Measurements from ENCODE around the gene CTNNA3. TPM values are rescaled to one million over a fixed set of nuclear protein-coding genes. Genes with fewer than 3 reads are reported as not detected.

The CTNNA3 gene
- total RNA-seq, 1 experiment from 2014 or later: 0.32 TPM

DNA sequence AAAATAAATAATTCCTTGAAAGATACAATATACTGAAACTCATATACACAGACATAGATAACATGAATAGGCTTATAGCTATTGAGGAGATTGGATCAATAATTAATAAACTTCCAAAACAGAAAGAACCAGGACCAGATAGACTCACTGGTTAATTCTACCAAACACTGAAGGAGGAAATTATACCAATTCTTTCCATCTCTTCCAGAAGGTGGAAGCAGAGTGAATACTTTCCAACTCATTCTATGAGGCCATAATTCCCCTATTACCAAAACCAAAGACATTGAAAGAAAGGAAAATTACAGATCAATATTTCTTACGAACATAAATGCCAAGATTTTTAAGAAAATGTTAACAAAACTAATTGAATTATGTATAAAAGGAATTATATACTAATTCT lies 1394.9 kb downstream of the CTNNA3 start:
- BruUV-seq (replicated peaks): no TSS peak
- RAD21 ChIA-PET (ENCODE audit: low non-redundant PET in 1 of 2, low total read pairs in 2 of 2, uncharacterized antibody in 2 of 2, unreplicated experiment in 2 of 2): no interaction called here
- no peaks in the 10 kb centered on the region for H3K4me1 ChIP-seq (ENCODE audit: control insufficient read depth in 1 of 2, insufficient read depth in 2 of 2, low read length in 2 of 2)
- no peaks in the 10 kb centered on the region for H3K36me3 ChIP-seq (ENCODE audit: control insufficient read depth in 1 of 2, insufficient read depth in 2 of 2, low read length in 2 of 2)
- no peak overlapping the region for H2AFZ ChIP-seq (ENCODE audit: low read depth, low read length, poor library complexity, severe bottlenecking)
- POLR2A ChIA-PET: no interaction called here
- H3K9me3 ChIP-seq (ENCODE audit: control insufficient read depth in 1 of 2, insufficient read depth in 1 of 2, low read depth in 1 of 2, low read length in 2 of 2): no peaks in the 10 kb centered on the region
- H3K79me2 ChIP-seq (ENCODE audit: insufficient read depth, low read length): no peaks in the 10 kb centered on the region
- DNase-seq (ENCODE audit: low read depth, low spot score) (no peak), ATAC-seq (no peak)
- H3K27me3 ChIP-seq (ENCODE audit: insufficient read depth, low read length): no peaks in the 10 kb centered on the region
- no peak overlapping the region for H3K9ac ChIP-seq (ENCODE audit: low read length)
- intact Hi-C loops (cut with micrococcal nuclease): no loop called here
- H4K20me1 ChIP-seq (ENCODE audit: insufficient read depth): no peaks in the 10 kb centered on the region
- no peaks in the 10 kb centered on the region for H3K9me2 ChIP-seq (ENCODE audit: insufficient read depth)
- no peak overlapping the region for H3K4me2 ChIP-seq (ENCODE audit: low read length)
- no peak overlapping the region for H3K27ac ChIP-seq (ENCODE audit: low read depth, low read length)
- TF ChIP-seq RAD21 (IDR thresholded peaks at IDR 0.05; ENCODE audit: low read depth) (peak; percentile 15; the same call in 1 of the 2 replicates), SIN3A (IDR thresholded peaks at IDR 0.05; ENCODE audit: low read depth) (no peak)
- CTCF ChIA-PET: no interaction called here
- no peak overlapping the region for H3K4me3 ChIP-seq (replicated peaks in 1 of 2; ENCODE audit: low read depth in 1 of 2, low read length in 2 of 2)

GRCh38 chr10:66295602-66296001 lies 1400.4 kb downstream of the CTNNA3 start:
- TF ChIP-seq EZH2 (IDR thresholded peaks at IDR 0.05) (no peak), SRF (IDR thresholded peaks at IDR 0.05; ENCODE audit: low read depth) (no peak), ZFX (IDR thresholded peaks at IDR 0.05) (no peak), ZNF274 (IDR thresholded peaks at IDR 0.05; ENCODE audit: low read depth, low read length) (no peak), ZBTB33 (IDR thresholded peaks at IDR 0.05; ENCODE audit: extremely low read depth, insufficient replicate concordance, low read length) (no peak), EGR1 (IDR thresholded peaks at IDR 0.05; ENCODE audit: low read depth) (no peak), POLR2AphosphoS5 (IDR thresholded peaks at IDR 0.05; ENCODE audit: low read depth, low read length) (no peak), MAX (IDR thresholded peaks at IDR 0.05) (no peak), POLR2A (IDR thresholded peaks at IDR 0.05; ENCODE audit: borderline replicate concordance, extremely low read depth, insufficient read depth, insufficient read length) (no peak), SIN3A (IDR thresholded peaks at IDR 0.05; ENCODE audit: low read depth) (no peak), TCF7L2 (IDR thresholded peaks at IDR 0.05; ENCODE audit: borderline replicate concordance, extremely low read depth, insufficient read depth, insufficient read length) (no peak)
- no peak overlapping the region for H3K4me3 ChIP-seq (replicated peaks in 1 of 2; ENCODE audit: low read depth in 1 of 2, low read length in 2 of 2)
- H3K9ac ChIP-seq (ENCODE audit: low read length): no peak overlapping the region
- no peak overlapping the region for H3K27ac ChIP-seq (ENCODE audit: low read depth, low read length)
- no peaks in the 10 kb centered on the region for H3K9me2 ChIP-seq (ENCODE audit: insufficient read depth)
- CTCF ChIA-PET: no interaction called here
- intact Hi-C loops (cut with micrococcal nuclease): no loop called here
- no peaks in the 10 kb centered on the region for H3K79me2 ChIP-seq (ENCODE audit: insufficient read depth, low read length)
- RAD21 ChIA-PET (ENCODE audit: low non-redundant PET in 1 of 2, low total read pairs in 2 of 2, uncharacterized antibody in 2 of 2, unreplicated experiment in 2 of 2): no interaction called here
- H2AFZ ChIP-seq (ENCODE audit: low read depth, low read length, poor library complexity, severe bottlenecking): no peak overlapping the region
- ATAC-seq (no peak), DNase-seq (ENCODE audit: low read depth, low spot score) (no peak)
- POLR2A ChIA-PET: no interaction called here
- no peaks in the 10 kb centered on the region for H3K36me3 ChIP-seq (ENCODE audit: control insufficient read depth in 1 of 2, insufficient read depth in 2 of 2, low read length in 2 of 2)
- no peaks in the 10 kb centered on the region for H3K4me1 ChIP-seq (ENCODE audit: control insufficient read depth in 1 of 2, insufficient read depth in 2 of 2, low read length in 2 of 2)
- no peak overlapping the region for H3K4me2 ChIP-seq (ENCODE audit: low read length)
- no TSS peak for BruUV-seq (replicated peaks)
- no peaks in the 10 kb centered on the region for H4K20me1 ChIP-seq (ENCODE audit: insufficient read depth)
- H3K9me3 ChIP-seq (ENCODE audit: control insufficient read depth in 1 of 2, insufficient read depth in 1 of 2, low read depth in 1 of 2, low read length in 2 of 2): no peaks in the 10 kb centered on the region
- H3K27me3 ChIP-seq (ENCODE audit: insufficient read depth, low read length): no peaks in the 10 kb centered on the region
